Colonic mucosa (tissue), 4 donors: ENCODE measurements around the gene CHPT1. TPM values are rescaled to one million over a fixed set of nuclear protein-coding genes. Genes with fewer than 3 reads are reported as not detected.

Experiments used
- DNase-seq: peaks from one replicate; pipeline ENCODE4 v3.0.0-alpha.2; 2020
- H3K27ac ChIP-seq: fragments of 200-600 bp; one replicate; pipeline ENCODE4 v1.8.0; 2021
- H3K27me3 ChIP-seq: fragments of 200-600 bp; one replicate; pipeline ENCODE4 v1.8.0; 2021
- H3K36me3 ChIP-seq: fragments of 200-600 bp; one replicate; pipeline ENCODE4 v1.8.0; 2021
- H3K4me1 ChIP-seq: fragments of 200-600 bp; one replicate; pipeline ENCODE4 v1.8.0; 2021; ENCODE audit warnings: mild to moderate bottlenecking
- H3K4me3 ChIP-seq: fragments of 200-600 bp; one replicate; pipeline ENCODE4 v1.8.0; 2021
- H3K9ac ChIP-seq, 2 donors: one replicate each; pipeline ENCODE4 v1.7.0; 2013; ENCODE audit warnings: control low read depth in 2 of 2, low read depth in 2 of 2, low read length in 2 of 2
- H3K9me3 ChIP-seq: fragments of 200-600 bp; one replicate; pipeline ENCODE4 v1.8.0; 2021
- CTCF ChIP-seq: fragments of 200-600 bp; IDR thresholded peaks from one replicate; pipeline ENCODE4 v1.8.0; 2022; ENCODE audit warnings: antibody characterized with exemption, mild to moderate bottlenecking
- intact Hi-C: fragments of 100-400 bp; cut with DNase I; formaldehyde crosslinking; loops from one replicate; pipeline ENCODE4 v1.14.1; 2022
- total RNA-seq, 2 donors: library from RNA; stranded (reverse); fragmentation: NEBNext Ultra II Directional in 1 of 2; extraction: Animal tissue kit (Norgen Biotek cat#: 25700) in 1 of 2; gene quantifications; one replicate each; pipeline ENCODE4 v1.2.1, GENCODE V29; 2021
- donor health status: healthy.
- donor health status: DM: no; HTN: no; CAD: no.
- donor health status: DM: no; HTN: no; CAD: no.

The CHPT1 gene
- total RNA-seq, 2 donors from 2014 or later: 88.6 to 108 TPM

- no peaks in the 10 kb centered on the region for H3K27me3 ChIP-seq
- no peaks in the 10 kb centered on the region for H3K36me3 ChIP-seq
- no peaks in the 10 kb centered on the region for H3K4me1 ChIP-seq
Observed at GRCh38 chr12:101775816-101776215, 78.4 kb downstream of the CHPT1 start.

DNA sequence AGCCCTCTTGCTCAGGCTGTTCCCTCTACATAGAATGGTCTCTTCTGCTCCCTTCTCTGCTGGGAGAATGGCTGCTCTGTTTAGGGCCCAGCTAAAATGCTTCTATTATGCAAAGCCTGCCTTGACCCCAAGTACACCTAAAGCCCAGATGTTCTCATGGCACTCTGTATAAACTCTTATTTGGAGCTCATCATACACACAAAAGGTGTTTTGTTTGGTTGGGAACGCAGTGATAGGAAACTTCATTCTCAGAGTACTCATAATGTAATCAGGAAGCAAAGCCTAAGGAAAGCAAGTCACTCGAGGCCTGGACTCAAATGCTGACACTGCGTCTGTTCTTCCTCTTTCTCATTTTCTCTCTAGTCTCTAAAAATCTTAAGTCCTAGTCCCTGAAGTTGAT lies 80.0 kb downstream of the CHPT1 start:
- no peak overlapping the region for H3K4me3 ChIP-seq
- no peak overlapping the region for H3K9ac ChIP-seq
- no peaks in the 10 kb centered on the region for H3K9me3 ChIP-seq
- no peak for DNase-seq
- no peaks in the 10 kb centered on the region for H3K36me3 ChIP-seq
- H3K27ac ChIP-seq: no peak overlapping the region
- intact Hi-C loops: loop anchor here (10.0 kb wide), 1 partner anchor 363 kb away; no protein-coding TSS in a partner anchor
- H3K4me1 ChIP-seq: no peaks in the 10 kb centered on the region
- TF ChIP-seq CTCF: no peak
- H3K27me3 ChIP-seq: no peaks in the 10 kb centered on the region

More at GRCh38 chr12:101775816-101776215, 78.4 kb downstream of the CHPT1 start:
- Histone ChIP-seq H3K9me3 (no peaks in the 10 kb centered on the region), H3K9ac (no peak overlapping the region), H3K4me3 (no peak overlapping the region), H3K27ac (no peak overlapping the region)
- TF ChIP-seq CTCF: no peak
- no peak for DNase-seq
- intact Hi-C loops: loop anchor here (10.0 kb wide), 1 partner anchor 361 kb away; no protein-coding TSS in a partner anchor

DNA sequence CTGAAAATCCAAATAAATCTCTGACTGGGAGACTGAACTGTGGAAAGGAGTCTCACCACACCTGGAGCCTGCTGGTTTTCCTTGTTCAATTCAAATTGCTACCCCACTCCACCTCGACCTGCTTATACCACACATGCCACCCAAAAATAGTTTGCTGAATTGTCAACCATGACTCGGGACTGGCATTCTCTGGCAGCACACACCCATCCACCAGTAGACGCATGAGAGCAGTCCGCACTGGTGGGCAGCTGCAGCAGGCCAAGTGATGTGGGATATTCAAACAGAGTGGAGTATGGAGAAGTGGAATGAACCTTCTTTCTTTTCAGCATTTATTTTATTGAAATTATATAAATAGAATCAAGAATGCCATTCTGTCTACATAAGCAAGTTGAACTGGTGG lies 80.5 kb downstream of the CHPT1 start:
- intact Hi-C loops: loop anchor here (10.0 kb wide), 1 partner anchor 363 kb away; no protein-coding TSS in a partner anchor
- H3K27ac ChIP-seq: no peak overlapping the region
- no peak for DNase-seq
- no peaks in the 10 kb centered on the region for H3K36me3 ChIP-seq
- no peaks in the 10 kb centered on the region for H3K27me3 ChIP-seq
- H3K9ac ChIP-seq: no peak overlapping the region
- H3K4me1 ChIP-seq: no peaks in the 10 kb centered on the region
- H3K9me3 ChIP-seq: no peaks in the 10 kb centered on the region
- no peak overlapping the region for H3K4me3 ChIP-seq
- TF ChIP-seq CTCF: no peak

Other genes starting within 250 kb of the CHPT1 start
- gene SPIC, start 222.3 kb upstream of the CHPT1 start, total RNA-seq: not detected
- gene MYBPC1, start 102.7 kb upstream of the CHPT1 start, total RNA-seq: 1 to 10 TPM in 1 of 2 donors, under 1 TPM in 1; 0.89 to 4.2 TPM
- gene SYCP3, start 41.8 kb downstream of the CHPT1 start, total RNA-seq: under 1 TPM in 1 of 2 donors, not detected in 1; 0.35 TPM
- 100 to 1,000 TPM in 1 of 2 donors, 10 to 100 TPM in 1; 49.1 to 103 TPM for gene GNPTAB, start 133.3 kb downstream of the CHPT1 start, total RNA-seq
- 10 to 100 TPM in 1 of 2 donors, 1 to 10 TPM in 1; 4.0 to 10.0 TPM for gene DRAM1, start 179.9 kb downstream of the CHPT1 start, total RNA-seq